DND-41 (cell line): ENCODE measurements around the gene NR0B1.

Source experiments
- ATAC-seq: fragments of 200-7000 bp; cut with Tn5 transposase; 3 replicates; pipeline ENCODE4 v1.9.1; 2021; ENCODE audit warnings: low read depth; ENCODE audit not compliant: insufficient read depth
- DNase-seq: peaks from one replicate; pipeline ENCODE4 v3.0.0-alpha.2; 2020
- H2AFZ ChIP-seq: 2 replicates; pipeline ENCODE4 v1.6.0; 2012; ENCODE audit warnings: low read depth, low read length
- H3K27ac ChIP-seq: 2 replicates; pipeline ENCODE4 v1.5.1; 2012; ENCODE audit warnings: low read length, inconsistent platforms
- H3K27me3 ChIP-seq: fragments of 200-600 bp; sonication (generic); 2 replicates; pipeline ENCODE4 v1.6.0; 2012; ENCODE audit warnings: low read length, mild to moderate bottlenecking, inconsistent platforms; ENCODE audit not compliant: insufficient read depth, poor library complexity
- H3K36me3 ChIP-seq: 2 replicates; pipeline ENCODE4 v1.5.1; 2012; ENCODE audit warnings: low read length, inconsistent platforms; ENCODE audit not compliant: insufficient read depth
- H3K4me1 ChIP-seq: 2 replicates; pipeline ENCODE4 v1.5.1; 2012; ENCODE audit warnings: mild to moderate bottlenecking, low read length; ENCODE audit not compliant: insufficient read depth
- H3K4me2 ChIP-seq: 2 replicates; pipeline ENCODE4 v1.6.0; 2012; ENCODE audit warnings: mild to moderate bottlenecking, moderate library complexity, low read length, inconsistent platforms; ENCODE audit not compliant: insufficient read depth
- H3K4me3 ChIP-seq, 2 experiments: fragments of 200-600 bp in 1 of 2; shearing (Covaris generic) in 1 of 2; 2 replicates each; pipeline ENCODE4 v1.5.1; 2012 to 2016; ENCODE audit warnings: inconsistent platforms in 2 of 2, low read length in 2 of 2, mild to moderate bottlenecking in 2 of 2, low read depth in 1 of 2, moderate library complexity in 1 of 2
- H3K79me2 ChIP-seq: 2 replicates; pipeline ENCODE4 v1.6.0; 2012; ENCODE audit warnings: low read length, inconsistent platforms; ENCODE audit not compliant: insufficient read depth
- H3K9ac ChIP-seq: 2 replicates; pipeline ENCODE4 v1.6.0; 2012; ENCODE audit warnings: low read depth, mild to moderate bottlenecking, inconsistent platforms, low read length, moderate library complexity
- H3K9me3 ChIP-seq: 2 replicates; pipeline ENCODE4 v1.5.1; 2012; ENCODE audit warnings: low read length, moderate library complexity, mild to moderate bottlenecking, inconsistent platforms; ENCODE audit not compliant: insufficient read depth, severe bottlenecking
- H4K20me1 ChIP-seq: 2 replicates; pipeline ENCODE4 v1.6.0; 2012; ENCODE audit warnings: low read length; ENCODE audit not compliant: insufficient read depth
- CTCF ChIP-seq: IDR thresholded peaks from 2 replicates; pipeline ENCODE4 v1.5.1; 2012; ENCODE audit warnings: borderline replicate concordance, low read length, moderate library complexity, mild to moderate bottlenecking; ENCODE audit not compliant: poor library complexity, severe bottlenecking; ENCODE audit errors: extremely low read depth
- EZH2 ChIP-seq: IDR thresholded peaks from 3 replicates; pipeline ENCODE4 v1.6.1; 2012; ENCODE audit warnings: borderline replicate concordance, low read depth, mild to moderate bottlenecking, moderate library complexity, low read length, inconsistent platforms; ENCODE audit not compliant: severe bottlenecking

Gene NR0B1

DNA sequence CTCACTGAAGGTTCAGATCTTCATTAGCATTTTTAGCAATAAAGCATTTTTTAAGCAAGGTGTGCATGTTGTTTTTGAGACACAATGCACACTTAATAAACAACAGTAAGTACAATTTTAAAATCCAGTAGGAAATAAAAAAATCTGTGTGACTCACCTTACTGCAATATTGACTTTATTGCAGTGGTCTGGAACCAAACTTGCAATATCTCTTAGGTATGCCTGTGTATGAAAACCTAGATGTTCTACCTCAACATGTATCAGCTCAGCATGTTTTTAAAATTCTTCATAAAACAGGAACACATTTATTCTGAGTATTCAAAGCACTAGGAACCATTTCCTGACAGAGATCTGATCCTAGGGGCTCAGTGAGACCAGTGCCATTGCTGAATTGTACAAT, 26.7 kb downstream of the NR0B1 start:
- ATAC-seq, result no peak
- no peaks in the 10 kb centered on the region for H3K9me3 ChIP-seq
- H2AFZ ChIP-seq, result no peak overlapping the region
- no peak overlapping the region for H3K9ac ChIP-seq
- no peaks in the 10 kb centered on the region for H3K36me3 ChIP-seq
- no peak overlapping the region for H3K4me3 ChIP-seq
- H3K79me2 ChIP-seq, result no peaks in the 10 kb centered on the region
- H3K27me3 ChIP-seq, result no peaks in the 10 kb centered on the region
- no peak overlapping the region for H3K4me2 ChIP-seq
- peaks cover 12% of the 10 kb centered on the region for H3K4me1 ChIP-seq
- DNase-seq, result no peak
- H4K20me1 ChIP-seq, result no peaks in the 10 kb centered on the region
- no peak for TF ChIP-seq EZH2
- TF ChIP-seq CTCF, result no peak
- H3K27ac ChIP-seq, result no peak overlapping the region

- Histone ChIP-seq H3K4me1 (peaks cover 12% of the 10 kb centered on the region), H3K79me2 (no peaks in the 10 kb centered on the region), H3K4me3 (no peak overlapping the region), H2AFZ (no peak overlapping the region), H3K9ac (no peak overlapping the region), H3K9me3 (no peaks in the 10 kb centered on the region), H3K4me2 (peak overlapping the region; percentile 31; the same call in 1 of the 2 replicates), H4K20me1 (no peaks in the 10 kb centered on the region), H3K27me3 (no peaks in the 10 kb centered on the region), H3K27ac (no peak overlapping the region), H3K36me3 (no peaks in the 10 kb centered on the region)
- TF ChIP-seq CTCF, result no peak
- no peak for TF ChIP-seq EZH2
- ATAC-seq (peak; percentile 95), DNase-seq (peak; percentile 15)
Measured at GRCh38 chrX:30280428-30280827, 28.8 kb downstream of the NR0B1 start.

DNA sequence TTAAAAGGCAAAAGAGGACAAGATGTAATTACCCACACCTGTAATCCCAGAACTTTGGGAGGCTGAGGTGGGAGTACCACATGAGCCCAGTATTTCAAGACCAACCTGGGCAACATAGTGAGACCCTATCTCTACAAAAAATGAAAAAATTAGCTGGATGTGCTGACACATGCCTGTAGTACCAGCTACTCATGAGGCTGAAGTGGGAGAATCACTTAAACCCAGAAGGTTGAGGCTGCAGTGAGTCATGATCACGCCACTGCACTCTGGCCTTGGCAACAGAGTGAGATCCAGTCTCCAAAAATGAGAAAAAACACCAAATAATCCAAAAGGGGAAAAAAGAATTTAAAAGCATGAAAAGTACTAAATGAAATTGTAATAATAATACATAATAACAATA, 30.8 kb downstream of the NR0B1 start:
- H3K9me3 ChIP-seq, result no peaks in the 10 kb centered on the region
- no peaks in the 10 kb centered on the region for H4K20me1 ChIP-seq
- no peaks in the 10 kb centered on the region for H3K79me2 ChIP-seq
- H3K4me1 ChIP-seq, result peaks cover 12% of the 10 kb centered on the region
- no peak overlapping the region for H3K4me2 ChIP-seq
- ATAC-seq (no peak), DNase-seq (no peak)
- H3K36me3 ChIP-seq, result no peaks in the 10 kb centered on the region
- H3K4me3 ChIP-seq, result no peak overlapping the region
- no peaks in the 10 kb centered on the region for H3K27me3 ChIP-seq
- H3K27ac ChIP-seq, result no peak overlapping the region
- no peak overlapping the region for H3K9ac ChIP-seq
- TF ChIP-seq CTCF (no peak), EZH2 (no peak)
- no peak overlapping the region for H2AFZ ChIP-seq

GRCh38 chrX:30275498-30275897, 33.7 kb downstream of the NR0B1 start:
- DNase-seq, result no peak

More at GRCh38 chrX:30275498-30275897, 33.7 kb downstream of the NR0B1 start:
- H3K27me3 ChIP-seq, result no peaks in the 10 kb centered on the region
- H3K4me2 ChIP-seq, result no peak overlapping the region
- no peaks in the 10 kb centered on the region for H4K20me1 ChIP-seq
- no peak overlapping the region for H2AFZ ChIP-seq
- no peak overlapping the region for H3K27ac ChIP-seq
- no peaks in the 10 kb centered on the region for H3K9me3 ChIP-seq
- H3K9ac ChIP-seq, result no peak overlapping the region
- no peak for ATAC-seq
- no peak overlapping the region for H3K4me3 ChIP-seq
- no peaks in the 10 kb centered on the region for H3K36me3 ChIP-seq
- H3K79me2 ChIP-seq, result no peaks in the 10 kb centered on the region
- H3K4me1 ChIP-seq, result peaks cover 9% of the 10 kb centered on the region
- TF ChIP-seq EZH2 (no peak), CTCF (peak; percentile 14)
